LNCAP (cell line): ENCODE measurements around the gene APOL1.

Experiments used
- TF ChIP-seq, protein P1 (sequence below): fragments of 450-650 bp; IDR thresholded peaks from 2 replicates; pipeline ENCODE4 v1.5.1; 2017; ENCODE audit warnings: mild to moderate bottlenecking

Gene APOL1

DNA sequence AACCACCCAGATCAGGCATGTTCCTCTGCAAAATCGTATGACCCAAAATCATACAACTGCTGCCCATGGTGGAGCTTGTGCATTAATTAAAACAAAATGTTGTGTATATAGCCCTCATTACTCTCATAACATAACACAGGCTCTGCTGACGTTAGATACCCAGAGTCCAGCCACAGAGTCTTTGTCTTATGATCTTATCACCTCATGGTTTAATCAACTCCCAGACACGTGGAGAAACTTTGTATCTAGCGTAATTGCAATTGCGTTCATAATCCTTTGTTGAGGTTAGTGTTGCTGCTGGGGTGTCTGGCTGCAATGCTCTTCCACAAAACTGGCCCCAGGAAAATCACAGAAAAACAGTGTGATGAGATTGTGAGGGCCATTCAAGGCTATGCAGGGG, 5.0 kb upstream of the APOL1 start:
- TF ChIP-seq, protein P1, sequence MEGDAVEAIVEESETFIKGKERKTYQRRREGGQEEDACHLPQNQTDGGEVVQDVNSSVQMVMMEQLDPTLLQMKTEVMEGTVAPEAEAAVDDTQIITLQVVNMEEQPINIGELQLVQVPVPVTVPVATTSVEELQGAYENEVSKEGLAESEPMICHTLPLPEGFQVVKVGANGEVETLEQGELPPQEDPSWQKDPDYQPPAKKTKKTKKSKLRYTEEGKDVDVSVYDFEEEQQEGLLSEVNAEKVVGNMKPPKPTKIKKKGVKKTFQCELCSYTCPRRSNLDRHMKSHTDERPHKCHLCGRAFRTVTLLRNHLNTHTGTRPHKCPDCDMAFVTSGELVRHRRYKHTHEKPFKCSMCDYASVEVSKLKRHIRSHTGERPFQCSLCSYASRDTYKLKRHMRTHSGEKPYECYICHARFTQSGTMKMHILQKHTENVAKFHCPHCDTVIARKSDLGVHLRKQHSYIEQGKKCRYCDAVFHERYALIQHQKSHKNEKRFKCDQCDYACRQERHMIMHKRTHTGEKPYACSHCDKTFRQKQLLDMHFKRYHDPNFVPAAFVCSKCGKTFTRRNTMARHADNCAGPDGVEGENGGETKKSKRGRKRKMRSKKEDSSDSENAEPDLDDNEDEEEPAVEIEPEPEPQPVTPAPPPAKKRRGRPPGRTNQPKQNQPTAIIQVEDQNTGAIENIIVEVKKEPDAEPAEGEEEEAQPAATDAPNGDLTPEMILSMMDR, result no peak

DNA sequence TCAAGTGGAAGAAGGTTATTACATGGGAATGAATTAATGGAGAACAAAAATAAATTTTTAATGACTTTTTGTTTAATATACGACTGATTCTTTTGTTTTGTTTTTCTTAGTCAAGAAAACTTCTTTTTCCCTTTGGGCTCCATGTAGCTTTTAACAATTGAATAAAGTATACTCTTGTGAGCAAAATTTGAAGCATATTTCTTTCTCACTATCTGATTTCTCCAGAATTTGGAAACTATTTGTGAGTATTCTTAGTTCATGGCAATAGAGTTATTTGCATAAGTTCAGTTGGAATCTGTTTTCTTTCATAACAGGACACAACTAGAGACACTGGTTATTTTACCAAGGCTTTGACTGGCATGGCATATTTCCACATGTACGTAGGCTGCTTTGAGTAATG, 3.8 kb upstream of the APOL1 start:
- TF ChIP-seq, protein P1, result no peak

DNA sequence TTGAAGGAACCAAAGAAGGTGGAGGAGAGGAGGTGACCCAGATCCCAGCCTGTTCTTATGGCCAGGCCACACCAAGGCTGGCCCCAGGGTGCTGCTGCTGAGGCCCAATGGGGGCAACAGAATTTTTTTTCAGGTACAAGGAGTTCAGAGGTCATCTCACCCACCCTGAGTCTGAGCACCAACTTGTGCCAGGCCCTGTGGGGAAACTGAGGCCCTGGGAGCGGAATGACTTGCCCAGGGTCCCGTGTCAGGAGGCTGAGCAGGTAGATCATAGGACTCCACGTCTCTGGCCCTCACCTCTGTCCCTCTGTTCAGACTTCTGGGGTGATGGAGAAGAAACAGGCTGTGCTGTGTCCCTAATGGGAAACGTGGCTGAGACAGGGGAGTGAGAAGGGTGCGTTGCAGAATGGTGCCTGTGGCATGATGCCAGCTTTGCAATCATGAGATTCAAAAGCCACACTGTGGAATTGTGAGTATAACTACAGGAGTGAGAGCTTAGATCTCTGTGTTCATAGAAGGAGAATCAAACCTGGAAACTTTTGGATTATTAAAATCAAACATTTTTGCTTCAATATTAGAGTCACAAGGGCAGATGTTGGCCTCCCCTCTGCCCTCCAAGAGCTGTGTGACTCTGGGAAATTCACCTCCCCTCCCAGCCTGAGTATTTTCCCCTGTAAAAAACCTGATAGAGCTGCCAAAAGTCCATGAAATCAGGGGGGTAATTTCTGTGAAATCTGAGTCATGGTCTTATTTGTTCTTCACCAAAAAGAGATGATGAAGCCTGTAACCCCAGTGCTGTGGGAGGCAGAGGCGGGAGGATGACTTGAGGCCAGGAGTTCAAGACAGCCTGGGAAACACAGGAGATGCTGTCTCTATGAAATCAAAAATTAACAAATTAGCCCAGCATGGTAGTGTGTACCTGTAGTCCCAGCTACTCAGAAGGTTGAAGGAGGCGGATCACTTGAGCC, 874 bp downstream of the APOL1 start:
- TF ChIP-seq, protein P1, result no peak

DNA sequence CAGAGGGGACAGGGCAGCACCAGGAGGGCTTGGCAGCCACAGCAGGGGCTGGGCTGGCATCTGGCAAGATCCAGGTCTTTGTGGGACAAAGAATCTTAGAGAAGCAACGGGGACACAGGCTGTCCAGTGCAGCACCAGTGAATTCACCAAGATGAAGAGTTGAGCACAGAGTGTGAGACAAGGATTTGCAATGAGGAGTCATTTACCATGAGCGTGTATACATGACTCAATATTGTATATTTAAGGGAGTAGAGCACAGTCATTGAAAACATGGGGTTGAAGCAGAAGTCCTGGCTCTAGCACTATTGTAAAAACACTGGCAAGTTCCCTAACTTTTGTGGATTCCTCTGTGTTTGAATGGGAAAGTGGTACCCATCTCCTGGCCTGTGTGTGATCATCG, 3.5 kb downstream of the APOL1 start:
- TF ChIP-seq, protein P1, result no peak

DNA sequence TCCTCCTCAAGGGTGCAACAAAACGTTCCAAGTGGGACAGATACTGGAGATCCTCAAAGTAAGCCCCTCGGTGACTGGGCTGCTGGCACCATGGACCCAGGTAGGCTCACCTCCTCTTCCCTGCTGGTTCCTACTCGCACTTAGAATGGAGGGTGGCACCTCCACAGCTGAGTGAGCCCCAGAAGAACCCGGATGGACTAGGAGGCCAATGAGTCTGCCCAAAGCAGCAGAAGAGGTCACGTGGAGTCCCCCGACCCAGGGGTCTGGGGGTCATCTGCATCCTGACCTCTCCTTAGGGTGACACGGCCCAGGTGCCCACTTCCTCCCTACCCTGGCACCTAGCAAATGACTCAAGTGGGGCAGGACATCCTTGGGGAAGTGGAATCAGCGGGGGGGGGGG, 4.4 kb downstream of the APOL1 start:
- TF ChIP-seq, protein P1, result no peak

DNA sequence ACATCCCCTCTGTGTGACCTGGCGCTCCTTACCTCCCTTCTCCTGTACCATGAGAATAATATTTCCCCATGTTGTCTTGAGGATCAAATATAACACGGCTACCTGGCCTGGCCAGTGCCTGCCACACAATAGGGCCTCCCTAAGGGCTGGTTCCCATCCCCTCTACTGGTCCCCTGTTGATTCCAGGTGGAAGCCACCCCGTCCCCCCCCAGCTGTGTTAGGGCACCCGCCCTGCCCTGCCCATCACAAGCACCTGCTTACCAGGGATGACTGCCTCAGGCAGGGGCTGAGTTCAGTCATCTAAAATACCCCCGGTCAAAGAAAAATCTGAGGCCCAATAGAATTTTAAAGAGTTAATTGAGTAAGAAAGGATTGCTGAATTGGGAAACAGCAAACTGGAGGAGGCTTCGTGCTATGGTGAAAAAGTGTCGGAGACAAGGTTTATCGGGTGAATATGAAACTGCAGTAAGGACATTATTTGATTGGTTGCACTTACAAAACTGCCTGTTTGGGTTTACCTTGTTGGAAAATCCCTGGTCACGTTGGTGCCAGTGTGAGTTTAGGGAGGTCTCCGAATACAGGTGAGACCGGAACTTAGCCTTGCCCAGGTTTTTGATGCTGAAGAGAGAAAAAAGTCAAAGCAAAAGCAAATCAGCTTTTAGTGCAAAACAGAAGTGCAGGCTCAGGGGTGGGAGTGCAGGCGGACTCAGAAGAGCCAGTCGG, 5.2 kb downstream of the APOL1 start:
- TF ChIP-seq, protein P1, result no peak

DNA sequence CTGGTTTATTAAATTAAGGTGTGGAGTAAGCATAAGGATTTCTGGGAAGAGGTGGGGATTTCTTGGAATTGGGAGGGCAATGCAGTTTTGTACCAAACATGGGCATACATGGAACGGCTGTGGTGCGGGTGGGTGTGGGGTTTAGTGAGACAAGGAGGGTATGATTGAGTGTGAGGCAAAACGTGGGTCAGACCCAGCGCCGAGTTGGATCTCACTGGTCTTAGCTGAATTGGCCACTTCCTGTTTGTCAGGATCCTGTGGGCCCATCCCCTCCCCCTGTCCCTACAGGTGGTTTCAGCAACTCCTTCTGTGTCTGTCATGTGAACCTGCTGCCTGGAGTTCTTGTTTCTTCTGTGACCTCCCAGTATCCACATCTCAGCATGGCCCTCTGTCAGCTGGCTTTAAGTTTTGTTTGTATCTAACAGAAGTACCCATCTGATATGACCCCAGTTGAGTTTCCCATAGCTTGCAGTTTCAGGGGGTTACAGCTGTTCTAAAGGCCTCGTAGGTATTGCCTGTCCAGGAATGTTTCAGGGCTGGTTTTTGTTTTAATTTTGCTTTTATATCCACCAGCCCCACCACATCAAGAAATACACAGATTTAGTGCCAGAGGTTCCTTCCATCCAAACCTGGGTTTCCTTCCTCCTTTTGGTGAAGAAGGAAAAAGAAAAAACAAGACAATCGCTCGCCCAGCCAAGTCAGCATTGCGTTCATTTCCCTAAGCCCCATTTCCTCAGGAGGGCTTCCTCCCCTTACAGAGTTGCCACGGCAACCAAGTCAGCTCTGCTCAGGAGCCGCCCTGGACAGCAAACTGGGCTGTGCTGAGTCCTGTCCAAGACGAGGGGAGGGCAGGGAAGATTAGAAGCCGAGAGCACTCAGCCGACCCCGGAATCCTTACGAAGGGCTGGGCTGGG, 6.0 kb downstream of the APOL1 start:
- TF ChIP-seq, protein P1, result no peak
